HG03064 (cell line): ENCODE results near the gene P2RX7.
"Not testable (repeated sequence)": the region's sequence is repeated elsewhere in the genome, so short reads cannot be mapped to it uniquely, and the experiment has no call there.

Experiments used
- ATAC-seq: cut with Tn5 transposase; IDR thresholded peaks from one replicate; pipeline ENCODE4 v1.9.1; 2021; ENCODE audit warnings: low read depth; ENCODE audit not compliant: unreplicated experiment

The P2RX7 gene

GRCh38 chr12:121226399-121226798 is 93.7 kb downstream of the P2RX7 start:
- ATAC-seq, result no peak

- ATAC-seq, result not testable (repeated sequence)
Measured at GRCh38 chr12:121226871-121227270, 94.2 kb downstream of the P2RX7 start.

DNA sequence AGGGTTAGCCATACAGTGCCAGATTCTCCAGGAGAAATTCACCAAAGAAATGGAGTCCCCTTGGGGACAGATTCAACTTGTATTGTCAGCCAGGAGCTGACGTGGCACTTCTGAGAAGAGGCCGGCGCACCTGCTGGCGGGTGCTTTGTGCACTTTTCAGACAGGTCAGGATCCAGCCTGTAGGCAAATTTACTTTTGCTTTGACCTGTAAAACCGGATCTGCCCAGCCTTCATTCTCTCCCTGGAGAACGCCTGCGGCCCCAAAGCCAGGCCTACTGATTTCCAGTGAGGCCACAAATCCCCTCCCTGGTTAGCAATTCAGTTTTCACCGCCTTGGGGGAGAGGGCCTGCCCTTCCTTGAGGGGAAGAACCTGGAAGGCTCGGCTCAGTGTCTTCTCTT is 94.6 kb downstream of the P2RX7 start:
- no peak for ATAC-seq

- no peak for ATAC-seq
Measured at GRCh38 chr12:121228919-121229665, 96.4 kb downstream of the P2RX7 start.

DNA sequence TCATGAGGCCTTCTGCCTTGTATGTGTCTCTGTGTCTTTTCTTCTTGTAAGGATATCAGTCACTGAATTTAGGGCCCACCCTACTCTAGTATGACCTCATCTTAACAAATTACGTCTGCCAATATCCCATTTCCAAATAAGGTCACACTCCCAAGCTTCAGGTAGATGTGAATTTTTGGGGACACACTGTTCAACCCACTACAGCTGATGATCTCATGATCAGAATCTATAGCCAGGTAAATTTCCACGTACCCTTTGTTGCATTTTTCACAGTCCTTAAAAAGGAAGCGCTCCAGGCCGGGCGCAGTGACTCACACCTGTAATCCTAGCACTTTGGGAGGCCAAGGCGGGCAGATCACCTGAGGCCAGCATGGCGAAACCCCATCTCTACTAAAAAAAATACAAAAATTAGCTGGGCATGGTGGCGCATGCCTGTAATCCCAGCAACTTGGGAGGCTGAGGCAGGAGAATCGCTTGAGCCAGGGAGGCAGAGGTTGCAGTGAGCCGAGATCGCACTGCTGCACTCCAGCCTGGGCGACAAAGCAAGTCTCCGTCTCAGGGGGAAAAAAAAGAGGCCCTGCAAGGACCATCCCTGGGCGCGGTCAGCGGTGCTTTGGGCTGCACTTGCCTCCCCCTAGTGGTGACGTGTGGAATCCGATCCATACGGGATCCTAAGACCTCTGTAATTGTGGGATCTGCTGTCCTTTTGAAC is 97.3 kb downstream of the P2RX7 start:
- not testable (repeated sequence) for ATAC-seq

DNA sequence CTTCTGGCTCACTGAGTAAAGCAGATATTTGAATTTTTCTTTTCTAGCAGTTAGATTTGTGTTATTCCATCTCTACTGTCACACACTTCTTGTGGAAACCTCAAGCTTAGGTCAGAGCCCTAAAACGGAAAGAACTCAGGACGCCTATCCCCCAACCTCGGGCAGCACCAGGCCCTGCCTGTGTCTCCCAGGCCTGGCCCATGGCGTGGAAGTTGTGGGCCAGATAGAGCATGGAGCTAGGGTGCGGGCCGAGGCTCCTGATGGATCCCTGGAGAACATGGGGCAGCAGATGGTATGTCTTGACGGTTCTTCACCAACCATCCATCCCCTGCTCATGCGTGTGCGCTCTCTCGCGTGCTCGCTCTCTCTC is 97.8 kb downstream of the P2RX7 start:
- no peak for ATAC-seq

DNA sequence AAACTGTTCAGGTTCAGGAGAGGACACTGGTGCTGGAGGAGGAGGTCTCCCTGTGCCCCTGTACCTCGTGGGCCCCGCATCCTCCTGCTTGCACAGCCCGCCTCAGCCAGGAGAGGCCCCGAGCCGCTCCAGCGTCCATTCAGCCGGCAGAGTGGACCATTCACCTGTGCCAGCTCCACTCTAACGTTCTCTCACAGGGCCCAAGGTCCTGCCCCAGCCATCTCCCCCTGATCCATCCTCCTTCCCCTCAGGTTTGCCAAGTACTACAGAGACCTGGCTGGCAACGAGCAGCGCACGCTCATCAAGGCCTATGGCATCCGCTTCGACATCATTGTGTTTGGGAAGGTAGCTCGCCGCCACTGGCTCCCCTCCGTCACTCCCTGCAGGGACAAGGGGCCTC is 99.5 kb downstream of the P2RX7 start:
- no peak for ATAC-seq

- ATAC-seq, result no peak
Measured at GRCh38 chr12:121232977-121233627, 100.4 kb downstream of the P2RX7 start.

- no peak for ATAC-seq
Measured at GRCh38 chr12:121233628-121234020, 100.9 kb downstream of the P2RX7 start.

DNA sequence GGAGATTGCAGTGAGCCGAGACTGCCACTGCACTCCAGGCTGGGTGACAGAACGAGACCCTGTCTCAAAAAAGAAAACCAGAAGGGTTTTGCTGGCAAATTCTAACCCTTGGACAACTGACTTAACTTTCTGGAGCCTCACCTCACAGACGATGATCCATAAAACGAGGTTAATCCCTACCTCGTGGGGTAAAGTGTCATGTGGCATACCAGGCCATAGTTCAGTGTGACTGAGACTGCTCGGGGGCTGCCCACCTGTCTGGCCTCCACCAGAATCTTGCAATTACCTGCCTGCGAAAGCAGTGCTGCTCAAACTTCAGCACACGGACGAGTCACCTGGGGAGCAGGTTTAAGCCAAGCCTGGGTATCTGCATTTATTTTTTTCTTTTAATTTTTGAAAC is 104.1 kb downstream of the P2RX7 start:
- no peak for ATAC-seq

GRCh38 chr12:121237415-121237814 is 104.7 kb downstream of the P2RX7 start:
- no peak for ATAC-seq
